HepG2 (cell line): Measurements from ENCODE around the gene CNOT2. TPM values are rescaled to one million over a fixed set of nuclear protein-coding genes. Genes with fewer than 3 reads are reported as not detected.

ENCODE experiments used
- ATF1 ChIP-seq: IDR thresholded peaks from 2 replicates; pipeline ENCODE4 v1.6.1; 2016; ENCODE audit warnings: mild to moderate bottlenecking, control low read depth
- BCL6 ChIP-seq: IDR thresholded peaks from 2 replicates; pipeline ENCODE4 v1.6.1; 2016; ENCODE audit warnings: missing genetic modification reagents, missing compliant biosample characterization
- CBX2 ChIP-seq, 2 experiments: fragments of 200-600 bp in 1 of 2; sonication (generic); formaldehyde crosslinking in 1 of 2; IDR thresholded peaks; 2 replicates each; pipeline versions ENCODE4 v1.7.0 to v1.8.1; 2018 to 2022; ENCODE audit warnings: low read depth in 2 of 2, low read length in 1 of 2, mild to moderate bottlenecking in 1 of 2, missing genetic modification reagents in 1 of 2
- CHCHD3 ChIP-seq: sonication (generic); formaldehyde crosslinking; IDR thresholded peaks from 2 replicates; pipeline ENCODE4 v1.8.0; 2022; ENCODE audit warnings: mild to moderate bottlenecking, missing genetic modification reagents, moderate library complexity
- CHD2 ChIP-seq: IDR thresholded peaks from 2 replicates; pipeline ENCODE4 v1.6.1; 2011; ENCODE audit warnings: low read depth, low read length, improper control_type of control experiment
- ERF ChIP-seq: IDR thresholded peaks from 2 replicates; pipeline ENCODE4 v1.6.1; 2018; ENCODE audit warnings: missing biosample characterization, missing genetic modification reagents
- HOXA3 ChIP-seq: sonication (generic); formaldehyde crosslinking; IDR thresholded peaks from 2 replicates; pipeline ENCODE4 v1.5.0; 2020; ENCODE audit warnings: missing genetic modification reagents
- MXD4 ChIP-seq: IDR thresholded peaks from 2 replicates; pipeline ENCODE4 v1.6.1; 2016; ENCODE audit warnings: mild to moderate bottlenecking, missing biosample characterization, missing genetic modification reagents
- NAIF1 ChIP-seq: sonication (generic); formaldehyde crosslinking; IDR thresholded peaks from 2 replicates; pipeline ENCODE4 v1.5.0; 2020; ENCODE audit warnings: mild to moderate bottlenecking, missing genetic modification reagents, borderline replicate concordance
- PPARG ChIP-seq: conservative IDR thresholded peaks from 2 replicates; pipeline ENCODE4 v1.6.1; 2016; ENCODE audit warnings: missing biosample characterization, missing genetic modification reagents
- RAD21 ChIP-seq: fragments of 450-650 bp; formaldehyde crosslinking; IDR thresholded peaks from 2 replicates; pipeline ENCODE4 v1.5.0; 2020; ENCODE audit warnings: mild to moderate bottlenecking
- SETDB1 ChIP-seq: sonication (generic); formaldehyde crosslinking; IDR thresholded peaks from 2 replicates; pipeline ENCODE4 v1.5.1; 2020; ENCODE audit warnings: missing genetic modification reagents, mild to moderate bottlenecking, borderline replicate concordance
- SMARCE1 ChIP-seq: fragments of 450-650 bp; IDR thresholded peaks from 2 replicates; pipeline ENCODE4 v1.6.1; 2017; ENCODE audit warnings: borderline replicate concordance
- THAP11 ChIP-seq: IDR thresholded peaks from 2 replicates; pipeline ENCODE4 v1.6.1; 2016; ENCODE audit warnings: missing biosample characterization, missing genetic modification reagents
- TOPORS ChIP-seq: sonication (generic); formaldehyde crosslinking; IDR thresholded peaks from 2 replicates; pipeline ENCODE4 v1.8.0; 2023; ENCODE audit warnings: mild to moderate bottlenecking, missing genetic modification reagents
- XRCC5 ChIP-seq: fragments of 200-400 bp; formaldehyde crosslinking; optimal IDR thresholded peaks from 2 replicates; pipeline ENCODE3; 2017; ENCODE audit warnings: mild to moderate bottlenecking, low read length
- ZBTB3 ChIP-seq: sonication (generic); formaldehyde crosslinking; IDR thresholded peaks from 2 replicates; pipeline ENCODE4 v1.4.0; 2020; ENCODE audit warnings: low read depth, mild to moderate bottlenecking, moderate library complexity, missing genetic modification reagents, borderline replicate concordance
- ZNF20 ChIP-seq: sonication (generic); formaldehyde crosslinking; IDR thresholded peaks from 2 replicates; pipeline ENCODE4 v1.4.0; 2020; ENCODE audit warnings: mild to moderate bottlenecking, moderate library complexity, missing genetic modification reagents
- ZNF230 ChIP-seq: sonication (generic); formaldehyde crosslinking; IDR thresholded peaks from 2 replicates; pipeline ENCODE4 v1.4.0; 2020; ENCODE audit warnings: mild to moderate bottlenecking, missing genetic modification reagents
- ZNF317 ChIP-seq: sonication (generic); formaldehyde crosslinking; IDR thresholded peaks from 2 replicates; pipeline ENCODE4 v1.5.0; 2020; ENCODE audit warnings: mild to moderate bottlenecking, missing genetic modification reagents
- ZNF501 ChIP-seq: sonication (generic); formaldehyde crosslinking; IDR thresholded peaks from 2 replicates; pipeline ENCODE4 v1.5.1; 2020; ENCODE audit warnings: mild to moderate bottlenecking, moderate library complexity, missing genetic modification reagents
- ZNF644 ChIP-seq: IDR thresholded peaks from 2 replicates; pipeline ENCODE4 v1.6.1; 2016; ENCODE audit warnings: low read depth
- ZNF776 ChIP-seq: sonication (generic); formaldehyde crosslinking; IDR thresholded peaks from 2 replicates; pipeline ENCODE4 v1.4.0; 2020; ENCODE audit warnings: mild to moderate bottlenecking, missing genetic modification reagents
- ZNF879 ChIP-seq: sonication (generic); formaldehyde crosslinking; IDR thresholded peaks from 2 replicates; pipeline ENCODE4 v1.8.1; 2023; ENCODE audit warnings: missing genetic modification reagents
- ZSCAN25 ChIP-seq: sonication (generic); formaldehyde crosslinking; IDR thresholded peaks from 2 replicates; pipeline ENCODE4 v1.8.0; 2022; ENCODE audit warnings: mild to moderate bottlenecking, missing genetic modification reagents
- polyA plus RNA-seq, 8 experiments: library from polyadenylated mRNA; depleted of rRNA in 3 of 8; stranded (reverse) in 7 of 8; unstranded in 1 of 8; fragments of >200 nt; fragmentation: Illumina TruSeq in 4 of 8; extraction: Trizol in 4 of 8; gene quantifications; 2 replicates each; pipeline versions ENCODE4 v1.2.1 to v1.2.3, GENCODE V29; 2011 to 2016; ENCODE audit warnings: low read depth in 4 of 8, missing spikeins in 1 of 8, mixed read lengths in 1 of 8; ENCODE audit not compliant: insufficient read depth in 1 of 8
- total RNA-seq, 5 experiments: library from RNA; depleted of rRNA; stranded (reverse); fragments of >200 nt; fragmentation: Illumina TruSeq; extraction: Trizol; gene quantifications; 2 replicates each; pipeline ENCODE4 v1.2.3, GENCODE V29; 2016; ENCODE audit warnings: low read depth in 1 of 5
- TF ChIP-seq, protein P1 (sequence below): sonication (generic); formaldehyde crosslinking; IDR thresholded peaks from 2 replicates; pipeline ENCODE4 v1.4.0; 2020; ENCODE audit warnings: mild to moderate bottlenecking, low read depth, missing genetic modification reagents
- TF ChIP-seq, protein P2 (sequence below): sonication (generic); formaldehyde crosslinking; IDR thresholded peaks from 2 replicates; pipeline ENCODE4 v1.4.0; 2020; ENCODE audit warnings: missing genetic modification reagents
- TF ChIP-seq, protein P3 (sequence below): sonication (generic); formaldehyde crosslinking; IDR thresholded peaks from 2 replicates; pipeline ENCODE4 v1.4.0; 2020; ENCODE audit warnings: missing genetic modification reagents, mild to moderate bottlenecking, borderline replicate concordance

Gene CNOT2
- total and polyA plus RNA-seq, 2 of the 13 experiments (the other 11 are each of a cell fraction or from before 2014, with no cell fraction given), result 54.5 to 76.6 TPM

DNA sequence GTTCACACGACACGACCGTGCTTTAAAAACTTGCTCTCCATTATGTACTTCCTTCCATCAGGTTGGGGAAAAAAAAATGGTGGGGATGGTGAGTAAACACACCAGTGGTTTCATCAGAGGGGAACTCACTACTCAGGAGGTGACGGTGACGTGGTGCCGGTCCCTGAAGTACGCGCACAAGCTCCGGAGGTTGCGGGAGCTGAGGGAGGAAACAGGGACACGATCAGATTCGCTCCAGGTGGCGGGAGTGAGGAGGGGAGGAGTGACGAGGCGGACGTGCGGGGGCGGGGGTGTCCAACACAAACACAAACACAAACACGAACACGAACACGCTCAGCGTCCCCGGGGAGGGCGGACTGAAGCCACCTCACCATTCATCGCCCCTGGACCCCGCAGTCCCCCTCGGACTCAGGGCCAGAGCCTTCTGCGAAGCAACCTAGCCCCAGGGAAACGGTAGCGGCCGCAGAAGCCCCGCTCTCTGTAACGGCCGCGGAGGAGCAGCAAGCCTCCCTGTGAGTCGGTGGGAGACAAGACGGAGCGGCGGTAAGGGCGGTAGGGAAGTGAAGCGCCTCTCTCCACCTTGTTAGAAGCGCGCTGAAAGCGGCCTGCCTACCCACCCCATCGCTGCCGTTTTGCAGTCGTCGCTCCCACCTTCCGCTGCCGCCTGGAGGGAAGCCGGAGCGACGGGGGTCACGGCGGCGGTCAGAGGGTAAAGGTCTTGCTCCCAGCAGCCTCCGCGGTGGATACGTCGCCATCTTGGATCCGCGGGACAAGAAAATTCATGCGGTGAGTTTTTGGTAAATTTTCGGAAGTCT is at the start of gene CNOT2 (continued):
- TF ChIP-seq SETDB1 (CRISPR knock-in tag), result no peak
- 0 out of 2 replicates have a peak, but pooled peaks have one; percentile 11 for TF ChIP-seq ZNF776 (CRISPR knock-in tag)
- TF ChIP-seq ZNF317, result no peak
- TF ChIP-seq XRCC5, result peak; percentile 31
- TF ChIP-seq TOPORS, result peak; percentile 78; the same call in 1 of the 2 replicates
- TF ChIP-seq HOXA3 (CRISPR knock-in tag), result peak; percentile 91
- peak; percentile 57 for TF ChIP-seq BCL6
- no peak for TF ChIP-seq SMARCE1
- peak; percentile 74 for TF ChIP-seq CHD2
- TF ChIP-seq, protein P1, sequence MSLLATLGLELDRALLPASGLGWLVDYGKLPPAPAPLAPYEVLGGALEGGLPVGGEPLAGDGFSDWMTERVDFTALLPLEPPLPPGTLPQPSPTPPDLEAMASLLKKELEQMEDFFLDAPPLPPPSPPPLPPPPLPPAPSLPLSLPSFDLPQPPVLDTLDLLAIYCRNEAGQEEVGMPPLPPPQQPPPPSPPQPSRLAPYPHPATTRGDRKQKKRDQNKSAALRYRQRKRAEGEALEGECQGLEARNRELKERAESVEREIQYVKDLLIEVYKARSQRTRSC (CRISPR knock-in tag), result no peak
- no peak for TF ChIP-seq ZBTB3 (CRISPR knock-in tag)
- peak; percentile 82; the same call in 1 of the 2 replicates for TF ChIP-seq NAIF1 (CRISPR knock-in tag)
- 0 out of 2 replicates have a peak, but pooled peaks have one; percentile 21 for TF ChIP-seq PPARG (CRISPR knock-in tag)
- TF ChIP-seq ZNF644, result peak; percentile 64
- TF ChIP-seq CHCHD3 (CRISPR knock-in tag), result peak; percentile 84
- peak; percentile 82 for TF ChIP-seq ZNF501 (CRISPR knock-in tag)
- TF ChIP-seq ATF1, result peak; percentile 47; the same call in 1 of the 2 replicates
- TF ChIP-seq ZNF879 (CRISPR knock-in tag), result no peak
- peak; percentile 79; the same call in 1 of the 2 replicates for TF ChIP-seq ZNF230 (CRISPR knock-in tag)
- TF ChIP-seq, protein P2, sequence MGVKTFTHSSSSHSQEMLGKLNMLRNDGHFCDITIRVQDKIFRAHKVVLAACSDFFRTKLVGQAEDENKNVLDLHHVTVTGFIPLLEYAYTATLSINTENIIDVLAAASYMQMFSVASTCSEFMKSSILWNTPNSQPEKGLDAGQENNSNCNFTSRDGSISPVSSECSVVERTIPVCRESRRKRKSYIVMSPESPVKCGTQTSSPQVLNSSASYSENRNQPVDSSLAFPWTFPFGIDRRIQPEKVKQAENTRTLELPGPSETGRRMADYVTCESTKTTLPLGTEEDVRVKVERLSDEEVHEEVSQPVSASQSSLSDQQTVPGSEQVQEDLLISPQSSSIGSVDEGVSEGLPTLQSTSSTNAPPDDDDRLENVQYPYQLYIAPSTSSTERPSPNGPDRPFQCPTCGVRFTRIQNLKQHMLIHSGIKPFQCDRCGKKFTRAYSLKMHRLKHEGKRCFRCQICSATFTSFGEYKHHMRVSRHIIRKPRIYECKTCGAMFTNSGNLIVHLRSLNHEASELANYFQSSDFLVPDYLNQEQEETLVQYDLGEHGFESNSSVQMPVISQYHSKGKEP (CRISPR knock-in tag), result no peak
- TF ChIP-seq ZNF20 (CRISPR knock-in tag), result no peak
- peak; percentile 50 for TF ChIP-seq ERF (CRISPR knock-in tag)
- 0 out of 2 replicates have a peak, but pooled peaks have one; percentile 11 for TF ChIP-seq RAD21 (CRISPR knock-in tag)
- TF ChIP-seq CBX2 (IDR thresholded peaks at IDR 0.05; ENCODE audit: low read depth, low read length), result no peak
- TF ChIP-seq CBX2 (CRISPR knock-in tag; IDR thresholded peaks at IDR 0.05; ENCODE audit: low read depth), result no peak
- TF ChIP-seq THAP11 (CRISPR knock-in tag), result peak; percentile 90
- TF ChIP-seq, protein P3, sequence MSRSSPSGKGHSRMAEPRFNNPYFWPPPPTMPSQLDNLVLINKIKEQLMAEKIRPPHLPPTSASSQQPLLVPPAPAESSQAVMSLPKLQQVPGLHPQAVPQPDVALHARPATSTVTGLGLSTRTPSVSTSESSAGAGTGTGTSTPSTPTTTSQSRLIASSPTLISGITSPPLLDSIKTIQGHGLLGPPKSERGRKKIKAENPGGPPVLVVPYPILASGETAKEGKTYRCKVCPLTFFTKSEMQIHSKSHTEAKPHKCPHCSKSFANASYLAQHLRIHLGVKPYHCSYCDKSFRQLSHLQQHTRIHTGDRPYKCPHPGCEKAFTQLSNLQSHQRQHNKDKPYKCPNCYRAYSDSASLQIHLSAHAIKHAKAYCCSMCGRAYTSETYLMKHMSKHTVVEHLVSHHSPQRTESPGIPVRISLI (CRISPR knock-in tag), result peak; percentile 79; the same call in 1 of the 2 replicates
- no peak for TF ChIP-seq MXD4
- peak; percentile 24; the same call in 1 of the 2 replicates for TF ChIP-seq ZSCAN25 (CRISPR knock-in tag)
